GM23248 (cell line): ENCODE results near the gene BCL2L13. TPM values are rescaled to one million over a fixed set of nuclear protein-coding genes. Genes with fewer than 3 reads are reported as not detected.
"Not testable (repeated sequence)": the region's sequence is repeated elsewhere in the genome, so short reads cannot be mapped to it uniquely, and the experiment has no call there.

Experiments used
- DNase-seq: peaks from one replicate; pipeline ENCODE4 v3.0.0-alpha.2; 2015
- H2AFZ ChIP-seq: fragments of 200-600 bp; sonication (generic); 2 replicates; pipeline ENCODE4 v1.6.1; 2016; ENCODE audit warnings: antibody characterized with exemption
- H3F3A ChIP-seq: fragments of 200-600 bp; sonication (generic); 2 replicates; pipeline ENCODE4 v1.6.1; 2016; ENCODE audit warnings: mild to moderate bottlenecking, antibody characterized with exemption, mixed run types; ENCODE audit not compliant: insufficient read depth
- H3K27ac ChIP-seq: fragments of 200-600 bp; sonication (generic); 2 replicates; pipeline ENCODE4 v1.5.1; 2016; ENCODE audit warnings: mild to moderate bottlenecking
- H3K27me3 ChIP-seq: fragments of 200-600 bp; sonication (generic); replicated peaks from 2 replicates; pipeline ENCODE4 v1.6.1; 2016; ENCODE audit warnings: mild to moderate bottlenecking; ENCODE audit not compliant: insufficient read depth
- H3K36me3 ChIP-seq: fragments of 200-600 bp; sonication (generic); 2 replicates; pipeline ENCODE4 v1.6.1; 2016; ENCODE audit warnings: low read depth, mild to moderate bottlenecking
- H3K4me1 ChIP-seq: fragments of 200-600 bp; sonication (generic); 2 replicates; pipeline ENCODE4 v1.6.1; 2016; ENCODE audit warnings: mild to moderate bottlenecking; ENCODE audit not compliant: insufficient read depth
- H3K4me2 ChIP-seq: fragments of 200-600 bp; sonication (generic); one replicate; pipeline ENCODE4 v1.6.1; 2016; ENCODE audit warnings: mild to moderate bottlenecking; ENCODE audit not compliant: unreplicated experiment
- H3K4me3 ChIP-seq: fragments of 200-600 bp; sonication (generic); 2 replicates; pipeline ENCODE4 v1.5.1; 2016; ENCODE audit warnings: mild to moderate bottlenecking
- H3K79me2 ChIP-seq: fragments of 200-600 bp; sonication (generic); 2 replicates; pipeline ENCODE4 v1.6.1; 2016; ENCODE audit warnings: mild to moderate bottlenecking; ENCODE audit not compliant: insufficient read depth
- H3K9ac ChIP-seq: fragments of 200-600 bp; sonication (generic); 2 replicates; pipeline ENCODE4 v1.6.1; 2016; ENCODE audit warnings: mild to moderate bottlenecking
- H3K9me2 ChIP-seq: fragments of 200-600 bp; sonication (generic); 2 replicates; pipeline ENCODE4 v1.6.1; 2016; ENCODE audit warnings: mixed run types, mild to moderate bottlenecking, moderate library complexity; ENCODE audit not compliant: insufficient read depth
- H3K9me3 ChIP-seq: fragments of 200-600 bp; sonication (generic); one replicate; pipeline ENCODE4 v1.6.1; 2017; ENCODE audit warnings: low read depth
- H4K20me1 ChIP-seq: fragments of 200-600 bp; sonication (generic); 2 replicates; pipeline ENCODE4 v1.6.0; 2016; ENCODE audit not compliant: insufficient read depth
- EZH2 ChIP-seq: fragments of 200-600 bp; sonication (generic); IDR thresholded peaks from 2 replicates; pipeline ENCODE4 v1.6.1; 2018; ENCODE audit warnings: antibody characterized with exemption, mild to moderate bottlenecking; ENCODE audit not compliant: insufficient read depth, poor library complexity, severe bottlenecking
- EZH2phosphoT487 ChIP-seq: fragments of 200-600 bp; sonication (generic); IDR thresholded peaks from 2 replicates; pipeline ENCODE4 v1.6.1; 2018; ENCODE audit warnings: antibody characterized with exemption, moderate library complexity, mild to moderate bottlenecking, low read depth; ENCODE audit not compliant: insufficient read depth
- WGBS, 2 experiments: methylation state at CpG; one replicate each; pipeline ENCODE4 v1.1.6; 2015 to 2017; ENCODE audit warnings: low lambda C conversion rate in 2 of 2, low coverage in 1 of 2; ENCODE audit errors: missing lambda C conversion rate in 2 of 2; 5-methylcytosine and 5-hydroxymethylcytosine counted together
- in situ Hi-C: fragments of 300-500 bp; cut with MboI; formaldehyde crosslinking; loops from 2 replicates; pipeline ENCODE4 v1.15.0; 2020
- polyA plus RNA-seq: library from polyadenylated mRNA; unstranded; fragments of >200 nt; fragmentation: Nextera tagmentation; extraction: Ambion mirVana; gene quantifications from 2 replicates; pipeline ENCODE4 v1.2.1, GENCODE V29; 2016
- total RNA-seq: library from RNA; depleted of rRNA; stranded (reverse); fragments of >200 nt; shearing (Covaris generic); gene quantifications from 2 replicates; pipeline ENCODE4 v1.2.3, GENCODE V29; 2014

BCL2L13 gene
- total and polyA plus RNA-seq, 2 experiments from 2014 or later = 44.9 to 71.9 TPM

- Histone ChIP-seq H3K4me2 (no peak overlapping the region), H2AFZ (no peak overlapping the region), H3K4me1 (0 out of 2 replicates have a peak, but pooled peaks cover 2% of the 10 kb centered on the region), H3K4me3 (no peak overlapping the region), H3K9me2 (no peaks in the 10 kb centered on the region), H3K36me3 (peaks cover 4% of the 10 kb centered on the region), H3K27me3 (no peaks in the 10 kb centered on the region), H3K79me2 (peaks cover 32% of the 10 kb centered on the region), H4K20me1 (no peaks in the 10 kb centered on the region), H3K9me3 (no peaks in the 10 kb centered on the region), H3F3A (no peaks in the 10 kb centered on the region), H3K27ac (no peak overlapping the region), H3K9ac (no peak overlapping the region)
- no peak for TF ChIP-seq EZH2phosphoT487
- TF ChIP-seq EZH2 = no peak
- 97 to 99% methylated on average over 3 of the region's 3 CpGs for WGBS, 2 experiments
- no peak for DNase-seq
- in situ Hi-C loops = no loop called here
Observed at GRCh38 chr22:17684245-17684644, 45.7 kb downstream of the BCL2L13 start.

GRCh38 chr22:17692841-17693240 is 54.3 kb downstream of the BCL2L13 start:
- Histone ChIP-seq H3K27me3 (no peaks in the 10 kb centered on the region), H3K9me3 (no peaks in the 10 kb centered on the region), H3K4me3 (no peak overlapping the region), H3K27ac (no peak overlapping the region), H3K9ac (no peak overlapping the region), H3F3A (no peaks in the 10 kb centered on the region), H3K36me3 (peaks cover 5% of the 10 kb centered on the region), H3K4me2 (no peak overlapping the region), H3K9me2 (no peaks in the 10 kb centered on the region), H2AFZ (no peak overlapping the region), H3K79me2 (peaks cover 6% of the 10 kb centered on the region), H3K4me1 (no peaks in the 10 kb centered on the region), H4K20me1 (no peaks in the 10 kb centered on the region)
- no peak for TF ChIP-seq EZH2phosphoT487
- no peak for TF ChIP-seq EZH2
- in situ Hi-C loops = no loop called here
- no peak for DNase-seq
- WGBS, 2 experiments = 95 to 96% methylated on average over 4 of the region's 4 CpGs

GRCh38 chr22:17694193-17694592 is 55.6 kb downstream of the BCL2L13 start:
- TF ChIP-seq EZH2phosphoT487 = no peak
- TF ChIP-seq EZH2 = no peak
- WGBS, 2 experiments = 98 to 100% methylated on average over 2 of the region's 2 CpGs
- Histone ChIP-seq H3K9me2 (no peaks in the 10 kb centered on the region), H3K27ac (no peak overlapping the region), H3K4me3 (no peak overlapping the region), H3K79me2 (peaks cover 9% of the 10 kb centered on the region), H3K4me2 (no peak overlapping the region), H3K4me1 (no peaks in the 10 kb centered on the region), H4K20me1 (no peaks in the 10 kb centered on the region), H3K9me3 (no peaks in the 10 kb centered on the region), H3K36me3 (peaks cover 7% of the 10 kb centered on the region), H3F3A (peaks cover 4% of the 10 kb centered on the region; the same call in 1 of the 2 replicates), H3K9ac (no peak overlapping the region), H3K27me3 (no peaks in the 10 kb centered on the region), H2AFZ (no peak overlapping the region)
- in situ Hi-C loops = no loop called here
- DNase-seq = no peak

DNA sequence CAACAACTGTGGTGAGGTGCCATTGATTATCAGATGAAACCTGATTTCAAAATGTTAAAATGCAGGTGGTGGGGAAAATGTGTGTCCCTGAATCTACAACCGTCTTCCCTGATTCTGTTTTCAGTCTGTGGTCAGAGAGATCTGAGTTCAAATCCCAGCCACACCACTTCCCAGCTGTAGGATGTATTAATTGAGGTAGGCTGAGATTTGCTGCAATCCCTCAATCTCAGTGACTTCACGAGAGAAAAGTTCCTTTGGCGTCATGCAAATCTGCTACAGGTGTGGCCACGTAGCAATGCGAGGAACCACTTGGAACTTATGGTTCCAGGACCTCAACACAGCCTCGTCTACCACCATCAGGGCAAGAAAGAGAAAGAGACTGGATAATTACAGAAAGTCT is 56.2 kb downstream of the BCL2L13 start:
- Histone ChIP-seq H3K4me3 (no peak overlapping the region), H3K36me3 (peaks cover 8% of the 10 kb centered on the region)

DNA sequence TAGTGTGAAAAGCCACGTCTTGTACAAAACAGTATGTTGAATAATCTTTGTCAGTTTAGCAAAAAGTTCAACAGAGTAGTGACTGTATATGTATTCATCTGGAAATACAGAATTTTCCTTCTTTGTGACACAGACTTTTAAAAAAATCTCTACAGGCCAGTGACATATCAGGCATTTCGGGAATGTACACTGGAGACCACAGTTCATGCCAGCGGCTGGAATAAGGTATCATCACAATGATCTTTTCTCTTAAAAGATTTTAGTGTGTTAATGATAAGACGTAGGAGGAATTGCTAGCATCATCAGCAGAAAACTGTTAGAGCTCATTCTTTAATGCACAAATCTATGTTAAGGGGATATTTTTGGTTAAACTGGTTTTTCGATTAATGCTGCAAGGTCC is 57.4 kb downstream of the BCL2L13 start:
- Histone ChIP-seq H3K27me3 (no peaks in the 10 kb centered on the region), H2AFZ (no peak overlapping the region), H3F3A (peaks cover 8% of the 10 kb centered on the region; the same call in 1 of the 2 replicates), H3K9me3 (no peaks in the 10 kb centered on the region), H3K9ac (no peak overlapping the region), H3K4me1 (no peaks in the 10 kb centered on the region; the same call in 1 of the 2 replicates), H3K27ac (no peak overlapping the region), H3K9me2 (no peaks in the 10 kb centered on the region), H4K20me1 (no peaks in the 10 kb centered on the region), H3K79me2 (peaks cover 9% of the 10 kb centered on the region), H3K36me3 (peaks cover 8% of the 10 kb centered on the region), H3K4me3 (no peak overlapping the region), H3K4me2 (no peak overlapping the region)
- TF ChIP-seq EZH2phosphoT487 = no peak
- TF ChIP-seq EZH2 = no peak
- peak; percentile 40 for DNase-seq
- in situ Hi-C loops = no loop called here
- WGBS, 2 experiments = 86 to 92% methylated on average over 5 of the region's 5 CpGs

More for the DNA sequence above, 56.2 kb downstream of the BCL2L13 start:
- Histone ChIP-seq H3K4me1 (no peaks in the 10 kb centered on the region), H3F3A (peaks cover 8% of the 10 kb centered on the region; the same call in 1 of the 2 replicates), H3K9me3 (no peaks in the 10 kb centered on the region), H3K9ac (no peak overlapping the region), H3K27ac (no peak overlapping the region), H3K79me2 (peaks cover 9% of the 10 kb centered on the region), H4K20me1 (no peaks in the 10 kb centered on the region), H3K9me2 (no peaks in the 10 kb centered on the region), H3K27me3 (no peaks in the 10 kb centered on the region), H3K4me2 (no peak overlapping the region), H2AFZ (no peak overlapping the region)
- in situ Hi-C loops = no loop called here
- TF ChIP-seq EZH2phosphoT487 = no peak
- no peak for TF ChIP-seq EZH2
- 63 to 64% methylated on average over 6 of the region's 6 CpGs for WGBS, 2 experiments
- no peak for DNase-seq

DNA sequence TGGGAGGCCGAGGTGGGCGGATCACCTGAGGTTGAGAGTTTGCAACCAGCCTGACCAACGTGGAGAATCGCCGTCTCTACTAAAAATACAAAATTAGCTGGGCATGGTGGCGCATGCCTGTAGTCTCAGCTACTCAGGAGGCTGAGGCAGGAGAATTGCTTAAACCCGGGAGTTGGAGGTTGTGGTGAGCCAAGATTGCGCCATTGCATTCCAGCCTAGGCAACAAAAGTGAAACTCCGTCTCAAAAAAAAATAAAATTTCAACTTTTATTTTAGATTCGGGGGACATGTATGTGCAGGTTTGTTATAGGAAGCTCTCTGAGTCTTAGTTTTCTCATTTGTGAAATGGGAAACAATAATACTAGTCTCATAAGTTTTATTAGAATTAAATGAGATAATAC is 58.6 kb downstream of the BCL2L13 start:
- H4K20me1 ChIP-seq, H3K9me3 ChIP-seq, H3K79me2 ChIP-seq, H3F3A ChIP-seq, H3K4me3 ChIP-seq, H3K27me3 ChIP-seq, H3K27ac ChIP-seq, H2AFZ ChIP-seq, in situ Hi-C loops, H3K36me3 ChIP-seq, DNase-seq, H3K4me2 ChIP-seq, H3K9me2 ChIP-seq, H3K4me1 ChIP-seq, H3K9ac ChIP-seq: not testable (repeated sequence)
- WGBS, 2 experiments = 92 to 95% methylated on average over 10 of the region's 10 CpGs

DNA sequence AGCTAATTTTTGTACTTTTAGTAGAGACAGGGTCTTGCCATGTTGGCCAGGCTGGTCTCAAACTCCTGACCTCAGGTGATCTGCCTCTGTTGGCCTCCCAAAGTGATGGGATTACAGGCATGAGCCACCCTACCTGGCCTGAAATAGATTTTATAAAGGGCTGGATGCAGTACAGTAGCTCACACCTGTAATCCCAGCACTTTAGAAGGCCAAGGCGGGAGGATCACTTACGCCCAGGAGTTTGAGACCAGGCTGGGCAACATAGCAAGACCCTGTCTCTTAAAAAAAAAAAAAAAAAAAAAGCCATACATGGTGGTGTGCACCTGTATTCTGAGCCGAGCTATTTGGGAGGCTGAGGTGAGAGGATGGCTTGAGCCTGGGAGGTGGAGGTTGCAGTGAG is 59.7 kb downstream of the BCL2L13 start:
- H3F3A ChIP-seq, DNase-seq, H3K36me3 ChIP-seq, H3K9me2 ChIP-seq, H3K9ac ChIP-seq, H2AFZ ChIP-seq, H3K79me2 ChIP-seq, H3K4me1 ChIP-seq, H3K9me3 ChIP-seq, H3K4me2 ChIP-seq, H3K4me3 ChIP-seq, H4K20me1 ChIP-seq, H3K27me3 ChIP-seq, H3K27ac ChIP-seq, in situ Hi-C loops: not testable (repeated sequence)
- WGBS, 2 experiments = 97% methylated on average over 3 of the region's 3 CpGs
